Non-pigmented ciliary epithelial cell (primary cell): ENCODE results near the gene TRDN.

Source experiments
- DNase-seq: peaks from one replicate; pipeline ENCODE4 v3.0.0-alpha.2; 2010; ENCODE audit warnings: low read depth

The TRDN gene

GRCh38 chr6:123168892-123169773, 467.6 kb downstream of the TRDN start:
- no peak for DNase-seq

GRCh38 chr6:123168466-123168865, 468.3 kb downstream of the TRDN start:
- DNase-seq: no peak
